ENCODE data around the gene TRIM40.

GRCh38 chr6:30100585-30101443, 35.1 kb upstream of the TRIM40 start:
- TF ChIP-seq ELF4 (IDR thresholded peaks at IDR 0.05), result no peak
- TF ChIP-seq LEF1 (IDR thresholded peaks at IDR 0.05; ENCODE audit: borderline replicate concordance), result no peak
- no peak for TF ChIP-seq BHLHE40 (IDR thresholded peaks at IDR 0.05; ENCODE audit: borderline replicate concordance)
- no peak for TF ChIP-seq CTBP1 (IDR thresholded peaks at IDR 0.05; ENCODE audit: borderline replicate concordance)
